Measurements from ENCODE around the gene CIBAR2.

CIBAR2 gene

DNA sequence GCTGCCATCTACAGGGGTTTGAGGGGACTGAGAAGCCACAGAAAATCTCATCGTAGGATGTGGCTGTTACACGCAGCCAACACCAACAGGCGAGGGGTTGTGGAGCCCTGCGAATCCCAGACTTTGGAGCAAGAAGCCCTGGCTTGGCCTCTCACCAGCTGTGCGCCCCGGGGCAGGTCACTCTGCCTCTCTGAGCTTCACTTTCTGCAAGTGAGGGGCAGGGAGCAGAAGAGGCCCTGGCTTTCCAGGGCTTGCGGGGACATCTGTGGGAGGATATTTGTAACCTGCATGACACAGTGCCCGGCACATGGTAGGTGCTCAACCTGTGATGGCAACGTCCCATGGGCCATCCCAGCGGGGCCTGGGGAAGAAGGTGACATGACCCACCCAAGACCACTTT is 32.9 kb upstream of the CIBAR2 start:
- TF ChIP-seq, protein P1, sequence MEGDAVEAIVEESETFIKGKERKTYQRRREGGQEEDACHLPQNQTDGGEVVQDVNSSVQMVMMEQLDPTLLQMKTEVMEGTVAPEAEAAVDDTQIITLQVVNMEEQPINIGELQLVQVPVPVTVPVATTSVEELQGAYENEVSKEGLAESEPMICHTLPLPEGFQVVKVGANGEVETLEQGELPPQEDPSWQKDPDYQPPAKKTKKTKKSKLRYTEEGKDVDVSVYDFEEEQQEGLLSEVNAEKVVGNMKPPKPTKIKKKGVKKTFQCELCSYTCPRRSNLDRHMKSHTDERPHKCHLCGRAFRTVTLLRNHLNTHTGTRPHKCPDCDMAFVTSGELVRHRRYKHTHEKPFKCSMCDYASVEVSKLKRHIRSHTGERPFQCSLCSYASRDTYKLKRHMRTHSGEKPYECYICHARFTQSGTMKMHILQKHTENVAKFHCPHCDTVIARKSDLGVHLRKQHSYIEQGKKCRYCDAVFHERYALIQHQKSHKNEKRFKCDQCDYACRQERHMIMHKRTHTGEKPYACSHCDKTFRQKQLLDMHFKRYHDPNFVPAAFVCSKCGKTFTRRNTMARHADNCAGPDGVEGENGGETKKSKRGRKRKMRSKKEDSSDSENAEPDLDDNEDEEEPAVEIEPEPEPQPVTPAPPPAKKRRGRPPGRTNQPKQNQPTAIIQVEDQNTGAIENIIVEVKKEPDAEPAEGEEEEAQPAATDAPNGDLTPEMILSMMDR (IDR thresholded peaks at IDR 0.05; ENCODE audit: low read depth, low read length) = no peak
- no peak for DNase-seq (ENCODE audit: low read depth in 2 of 2)
- H3K4me3 ChIP-seq (replicated peaks in 1 of 2; ENCODE audit: low read depth in 2 of 2, low read length in 2 of 2) = no peak overlapping the region

DNA sequence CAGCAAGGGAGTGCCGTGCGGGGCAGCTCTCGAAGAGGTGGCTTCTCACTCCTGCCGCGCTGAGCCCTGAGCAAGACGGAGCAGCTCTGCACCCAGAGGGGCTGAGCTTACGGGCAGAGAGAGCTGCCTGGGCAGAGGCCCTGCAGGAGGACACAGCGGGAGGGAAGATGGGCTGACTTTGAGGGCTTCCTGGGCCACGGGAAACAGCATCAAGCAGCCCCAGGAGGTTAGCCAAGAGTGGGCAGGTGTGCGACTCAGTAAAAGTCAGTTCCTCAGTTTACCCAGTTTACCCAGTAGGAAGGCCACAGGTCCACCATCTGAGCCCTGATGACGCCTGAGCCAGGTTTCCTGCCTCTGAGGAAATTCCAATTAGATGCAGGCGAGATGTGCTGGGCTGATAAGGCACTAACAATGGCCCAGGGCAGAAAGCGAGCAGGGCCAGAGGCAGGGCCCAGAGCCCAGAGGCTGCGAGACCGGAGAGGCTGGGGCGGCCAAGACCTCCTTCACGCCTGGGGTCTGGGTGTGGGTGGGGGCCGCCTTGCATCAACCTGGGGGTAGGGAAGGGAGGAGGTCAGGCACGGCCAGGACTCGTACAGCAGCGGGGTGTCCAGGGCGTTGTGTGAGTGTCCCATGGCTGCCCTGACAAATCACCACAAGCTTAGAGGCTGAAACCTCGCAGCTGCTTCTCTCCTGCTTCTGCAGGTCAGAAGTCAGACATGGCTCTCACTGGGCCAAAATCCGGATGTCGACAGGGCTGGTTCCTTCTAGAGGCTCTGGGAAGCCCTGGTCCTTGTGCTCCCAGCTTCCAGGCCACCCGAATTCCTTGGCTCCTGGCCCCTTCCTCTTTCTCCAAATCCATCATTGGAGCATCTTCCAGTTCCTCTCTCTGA is 32.0 kb upstream of the CIBAR2 start:
- no peak overlapping the region for H3K4me3 ChIP-seq (replicated peaks in 1 of 2; ENCODE audit: low read depth in 2 of 2, low read length in 2 of 2)
- TF ChIP-seq, protein P1 (IDR thresholded peaks at IDR 0.05; ENCODE audit: low read depth, low read length) = no peak
- DNase-seq (ENCODE audit: low read depth in 2 of 2) = no peak

DNA sequence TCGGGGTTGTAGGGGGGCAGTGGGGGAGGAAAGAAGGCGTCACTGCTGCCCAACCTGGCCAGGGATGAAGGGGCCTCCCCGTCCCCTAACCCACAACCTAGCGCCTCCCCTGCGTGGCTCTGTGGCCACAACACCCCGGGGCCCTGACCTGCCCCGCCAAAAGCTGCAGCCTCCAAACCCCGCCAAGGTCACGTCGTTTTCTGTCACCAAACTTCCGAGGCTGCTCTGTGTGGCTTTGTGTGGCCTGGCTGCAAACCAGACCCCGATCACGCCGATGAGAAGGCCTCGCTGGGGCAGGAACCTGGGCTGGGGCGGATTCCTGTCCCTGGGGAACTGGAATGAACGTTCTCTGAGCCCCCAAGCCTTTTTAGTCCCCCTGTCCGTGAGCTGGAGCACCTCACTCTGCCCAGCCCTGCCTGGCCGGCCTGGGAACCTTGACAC is 30.5 kb upstream of the CIBAR2 start:
- TF ChIP-seq, protein P1 (IDR thresholded peaks at IDR 0.05; ENCODE audit: low read depth, low read length) = no peak
- no peak overlapping the region for H3K4me3 ChIP-seq (replicated peaks in 1 of 2; ENCODE audit: low read depth in 2 of 2, low read length in 2 of 2)
- no peak for DNase-seq (ENCODE audit: low read depth in 2 of 2)

DNA sequence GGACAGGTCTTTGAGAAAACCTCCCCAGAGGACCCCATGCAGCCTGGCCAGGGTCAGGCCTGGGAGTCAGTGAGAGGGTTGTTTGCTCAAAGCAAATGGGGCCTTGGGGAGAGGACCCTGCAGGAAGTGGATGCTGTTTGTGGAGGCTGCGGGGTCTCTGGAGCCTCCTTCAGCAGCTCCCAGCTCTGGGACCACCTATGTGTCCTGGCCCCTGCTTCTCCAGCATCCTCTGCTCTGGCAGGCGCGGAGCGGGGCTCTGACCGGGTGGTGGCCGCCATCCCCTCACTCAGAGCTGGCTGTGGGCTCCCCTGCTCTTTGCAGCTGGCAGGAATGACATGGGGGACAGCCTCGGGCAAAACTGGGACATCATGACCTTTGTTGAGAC is 29.8 kb upstream of the CIBAR2 start:
- H3K4me3 ChIP-seq (replicated peaks in 1 of 2; ENCODE audit: low read depth in 2 of 2, low read length in 2 of 2) = no peak overlapping the region
- TF ChIP-seq, protein P1 (IDR thresholded peaks at IDR 0.05; ENCODE audit: low read depth, low read length) = no peak
- no peak for DNase-seq (ENCODE audit: low read depth in 2 of 2)

DNA sequence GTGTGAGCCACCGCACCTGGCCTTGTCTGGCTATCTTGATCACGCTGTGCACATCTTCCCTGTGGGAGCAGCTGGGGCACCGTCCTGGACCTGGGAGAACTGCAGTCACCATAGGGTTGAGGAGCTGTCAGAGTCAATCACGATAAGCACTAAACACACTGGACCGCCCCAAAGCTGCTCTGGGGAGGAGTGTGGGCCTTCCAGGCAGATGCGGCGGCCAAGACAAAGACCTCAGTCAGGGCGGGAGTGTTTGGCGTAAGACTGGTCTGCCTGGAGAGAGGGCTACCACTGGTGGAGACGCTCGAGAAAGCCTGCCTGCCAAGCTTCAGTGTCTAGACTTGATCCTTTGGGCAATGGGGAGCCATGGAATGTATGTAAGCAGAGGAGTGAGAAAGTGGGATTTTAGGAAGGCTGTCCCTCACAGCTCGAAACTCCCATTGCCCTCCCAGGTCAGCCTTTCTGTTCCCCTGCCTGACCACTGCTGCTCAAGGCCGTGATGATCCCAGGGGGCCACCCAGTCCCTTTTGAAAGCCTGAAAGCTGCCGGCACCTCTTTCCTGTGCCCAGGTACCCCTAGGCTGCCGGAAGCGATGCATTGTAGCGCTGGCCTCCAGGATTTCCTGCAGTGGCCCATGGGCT is 29.3 kb upstream of the CIBAR2 start:
- TF ChIP-seq, protein P1 (IDR thresholded peaks at IDR 0.05; ENCODE audit: low read depth, low read length) = no peak
- no peak for DNase-seq (ENCODE audit: low read depth in 2 of 2)
- H3K4me3 ChIP-seq (replicated peaks in 1 of 2; ENCODE audit: low read depth in 2 of 2, low read length in 2 of 2) = no peak overlapping the region

DNA sequence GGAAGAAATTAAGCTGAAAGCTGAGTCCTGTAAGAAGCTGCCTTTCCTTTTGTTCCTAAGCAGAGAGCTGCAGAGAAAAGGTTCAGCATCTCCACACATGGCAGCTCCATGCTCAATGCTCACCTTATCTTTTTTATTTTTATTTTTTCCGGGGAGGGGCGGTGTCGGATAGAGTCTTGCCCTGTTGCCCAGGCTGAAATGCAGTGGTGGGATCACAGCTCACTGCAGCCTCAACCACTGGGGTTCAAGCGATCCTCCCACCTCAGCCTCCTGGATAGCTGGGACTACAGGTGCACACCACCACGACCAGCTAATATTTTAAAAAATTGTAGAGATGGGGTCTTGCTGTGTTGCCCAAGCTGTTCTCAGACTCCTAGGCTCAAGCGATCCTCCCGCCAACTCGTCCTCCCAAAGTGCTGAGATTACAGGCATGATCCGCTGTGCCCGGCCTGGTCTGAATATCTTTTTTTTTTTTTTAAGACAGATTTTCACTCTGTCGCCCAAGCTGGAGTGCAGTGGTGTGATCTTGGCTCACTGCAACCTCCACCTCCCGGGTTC is 28.3 kb upstream of the CIBAR2 start:
- no peak overlapping the region for H3K4me3 ChIP-seq (replicated peaks in 1 of 2; ENCODE audit: low read depth in 2 of 2, low read length in 2 of 2)
- DNase-seq (ENCODE audit: low read depth in 2 of 2) = no peak
- TF ChIP-seq, protein P1 (IDR thresholded peaks at IDR 0.05; ENCODE audit: low read depth, low read length) = no peak
